DND-41 (cell line): ENCODE results near the gene GJC3.

Experiments
- ATAC-seq: fragments of 200-7000 bp; cut with Tn5 transposase; 3 replicates; pipeline ENCODE4 v1.9.1; 2021; ENCODE audit warnings: low read depth; ENCODE audit not compliant: insufficient read depth
- DNase-seq: peaks from one replicate; pipeline ENCODE4 v3.0.0-alpha.2; 2020
- H2AFZ ChIP-seq: 2 replicates; pipeline ENCODE4 v1.6.0; 2012; ENCODE audit warnings: low read depth, low read length
- H3K27ac ChIP-seq: 2 replicates; pipeline ENCODE4 v1.5.1; 2012; ENCODE audit warnings: low read length, inconsistent platforms
- H3K27me3 ChIP-seq: fragments of 200-600 bp; sonication (generic); 2 replicates; pipeline ENCODE4 v1.6.0; 2012; ENCODE audit warnings: low read length, mild to moderate bottlenecking, inconsistent platforms; ENCODE audit not compliant: insufficient read depth, poor library complexity
- H3K36me3 ChIP-seq: 2 replicates; pipeline ENCODE4 v1.5.1; 2012; ENCODE audit warnings: low read length, inconsistent platforms; ENCODE audit not compliant: insufficient read depth
- H3K4me1 ChIP-seq: 2 replicates; pipeline ENCODE4 v1.5.1; 2012; ENCODE audit warnings: mild to moderate bottlenecking, low read length; ENCODE audit not compliant: insufficient read depth
- H3K4me2 ChIP-seq: 2 replicates; pipeline ENCODE4 v1.6.0; 2012; ENCODE audit warnings: mild to moderate bottlenecking, moderate library complexity, low read length, inconsistent platforms; ENCODE audit not compliant: insufficient read depth
- H3K4me3 ChIP-seq, 2 experiments: fragments of 200-600 bp in 1 of 2; shearing (Covaris generic) in 1 of 2; 2 replicates each; pipeline ENCODE4 v1.5.1; 2012 to 2016; ENCODE audit warnings: inconsistent platforms in 2 of 2, low read length in 2 of 2, mild to moderate bottlenecking in 2 of 2, low read depth in 1 of 2, moderate library complexity in 1 of 2
- H3K79me2 ChIP-seq: 2 replicates; pipeline ENCODE4 v1.6.0; 2012; ENCODE audit warnings: low read length, inconsistent platforms; ENCODE audit not compliant: insufficient read depth
- H3K9ac ChIP-seq: 2 replicates; pipeline ENCODE4 v1.6.0; 2012; ENCODE audit warnings: low read depth, mild to moderate bottlenecking, inconsistent platforms, low read length, moderate library complexity
- H3K9me3 ChIP-seq: 2 replicates; pipeline ENCODE4 v1.5.1; 2012; ENCODE audit warnings: low read length, moderate library complexity, mild to moderate bottlenecking, inconsistent platforms; ENCODE audit not compliant: insufficient read depth, severe bottlenecking
- H4K20me1 ChIP-seq: 2 replicates; pipeline ENCODE4 v1.6.0; 2012; ENCODE audit warnings: low read length; ENCODE audit not compliant: insufficient read depth
- EZH2 ChIP-seq: IDR thresholded peaks from 3 replicates; pipeline ENCODE4 v1.6.1; 2012; ENCODE audit warnings: borderline replicate concordance, low read depth, mild to moderate bottlenecking, moderate library complexity, low read length, inconsistent platforms; ENCODE audit not compliant: severe bottlenecking
- TF ChIP-seq, protein P1 (sequence below): IDR thresholded peaks from 2 replicates; pipeline ENCODE4 v1.5.1; 2012; ENCODE audit warnings: borderline replicate concordance, low read length, moderate library complexity, mild to moderate bottlenecking; ENCODE audit not compliant: poor library complexity, severe bottlenecking; ENCODE audit errors: extremely low read depth

The GJC3 gene, protein sequence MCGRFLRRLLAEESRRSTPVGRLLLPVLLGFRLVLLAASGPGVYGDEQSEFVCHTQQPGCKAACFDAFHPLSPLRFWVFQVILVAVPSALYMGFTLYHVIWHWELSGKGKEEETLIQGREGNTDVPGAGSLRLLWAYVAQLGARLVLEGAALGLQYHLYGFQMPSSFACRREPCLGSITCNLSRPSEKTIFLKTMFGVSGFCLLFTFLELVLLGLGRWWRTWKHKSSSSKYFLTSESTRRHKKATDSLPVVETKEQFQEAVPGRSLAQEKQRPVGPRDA

DNA sequence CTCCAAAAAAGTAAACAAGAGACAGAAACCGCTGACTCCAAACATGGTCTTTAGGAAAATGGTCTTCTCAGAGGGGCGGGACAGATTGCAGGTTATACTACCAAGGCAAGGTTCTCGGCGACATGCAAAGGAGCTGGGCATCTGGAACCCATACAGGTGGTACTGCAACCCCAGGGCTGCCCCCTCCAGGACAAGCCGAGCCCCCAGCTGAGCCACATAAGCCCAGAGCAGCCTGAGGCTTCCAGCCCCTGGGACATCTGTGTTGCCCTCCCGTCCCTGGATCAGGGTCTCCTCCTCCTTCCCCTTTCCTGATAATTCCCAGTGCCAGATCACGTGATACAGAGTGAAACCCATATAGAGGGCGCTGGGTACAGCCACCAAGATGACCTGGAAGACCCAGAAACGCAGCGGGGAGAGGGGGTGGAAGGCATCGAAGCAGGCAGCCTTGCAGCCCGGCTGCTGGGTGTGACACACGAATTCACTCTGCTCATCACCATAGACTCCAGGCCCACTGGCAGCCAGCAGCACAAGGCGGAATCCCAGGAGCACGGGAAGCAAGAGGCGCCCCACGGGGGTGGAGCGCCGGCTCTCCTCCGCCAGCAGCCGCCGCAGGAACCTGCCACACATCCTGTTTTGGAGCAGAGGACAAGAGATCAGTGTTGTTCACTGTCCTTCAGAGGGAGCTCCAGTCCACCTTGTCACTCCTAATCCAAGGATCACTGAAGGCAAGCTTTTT, at the start of gene GJC3:
Gene GJC3 (minus strand): TSS at position 627 of the 736 bp plus-strand sequence. CDS start 0 bp downstream, at position 627.
- Histone ChIP-seq H3K36me3 (no peaks in the 10 kb centered on the region), H3K9ac (no peak within 1 kb of the TSS), H3K4me3 (0 out of 4 replicates have a peak within 1 kb of the TSS, but pooled peaks of 1 of the 2 experiments have one; percentile 10), H3K9me3 (no peaks in the 10 kb centered on the region), H4K20me1 (no peaks in the 10 kb centered on the region), H3K27me3 (peaks cover 25% of the 10 kb centered on the region), H3K79me2 (no peaks in the 10 kb centered on the region), H3K27ac (no peak within 1 kb of the TSS), H2AFZ (peak within 1 kb of the TSS; percentile 22), H3K4me1 (peaks cover 10% of the 10 kb centered on the region), H3K4me2 (peak within 1 kb of the TSS; percentile 47; the same call in 1 of the 2 replicates)
- DNase-seq (peak; percentile 55), ATAC-seq (peak; percentile 94)
- TF ChIP-seq, protein P1, sequence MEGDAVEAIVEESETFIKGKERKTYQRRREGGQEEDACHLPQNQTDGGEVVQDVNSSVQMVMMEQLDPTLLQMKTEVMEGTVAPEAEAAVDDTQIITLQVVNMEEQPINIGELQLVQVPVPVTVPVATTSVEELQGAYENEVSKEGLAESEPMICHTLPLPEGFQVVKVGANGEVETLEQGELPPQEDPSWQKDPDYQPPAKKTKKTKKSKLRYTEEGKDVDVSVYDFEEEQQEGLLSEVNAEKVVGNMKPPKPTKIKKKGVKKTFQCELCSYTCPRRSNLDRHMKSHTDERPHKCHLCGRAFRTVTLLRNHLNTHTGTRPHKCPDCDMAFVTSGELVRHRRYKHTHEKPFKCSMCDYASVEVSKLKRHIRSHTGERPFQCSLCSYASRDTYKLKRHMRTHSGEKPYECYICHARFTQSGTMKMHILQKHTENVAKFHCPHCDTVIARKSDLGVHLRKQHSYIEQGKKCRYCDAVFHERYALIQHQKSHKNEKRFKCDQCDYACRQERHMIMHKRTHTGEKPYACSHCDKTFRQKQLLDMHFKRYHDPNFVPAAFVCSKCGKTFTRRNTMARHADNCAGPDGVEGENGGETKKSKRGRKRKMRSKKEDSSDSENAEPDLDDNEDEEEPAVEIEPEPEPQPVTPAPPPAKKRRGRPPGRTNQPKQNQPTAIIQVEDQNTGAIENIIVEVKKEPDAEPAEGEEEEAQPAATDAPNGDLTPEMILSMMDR: peak; percentile 45
- TF ChIP-seq EZH2: no peak

DNA sequence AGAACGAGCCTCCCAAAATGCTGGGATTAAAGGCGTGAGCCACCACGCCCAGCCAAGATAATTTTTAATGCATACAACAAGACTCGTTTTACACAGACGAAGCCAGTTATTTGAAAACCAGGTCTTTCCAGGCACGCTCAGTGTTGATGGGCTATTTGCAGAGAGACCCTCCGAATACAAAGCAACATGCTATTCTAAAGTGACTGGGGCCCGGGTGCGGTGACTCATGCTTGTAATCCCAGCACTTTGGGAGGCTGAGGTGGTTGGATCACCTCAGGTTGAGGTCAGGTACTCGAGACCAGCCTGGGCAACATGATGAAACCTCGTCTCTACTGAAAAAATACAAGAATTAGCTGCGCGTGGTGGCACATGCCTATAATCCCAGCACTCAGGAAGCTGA, 47.2 kb upstream of the GJC3 start:
- Histone ChIP-seq H3K27ac (no peak overlapping the region), H3K9me3 (no peaks in the 10 kb centered on the region), H2AFZ (no peak overlapping the region), H3K36me3 (no peaks in the 10 kb centered on the region), H3K4me3 (no peak overlapping the region), H3K27me3 (no peaks in the 10 kb centered on the region), H3K4me2 (no peak overlapping the region), H4K20me1 (no peaks in the 10 kb centered on the region), H3K79me2 (no peaks in the 10 kb centered on the region), H3K4me1 (peaks cover 6% of the 10 kb centered on the region), H3K9ac (no peak overlapping the region)
- TF ChIP-seq, protein P1: no peak
- TF ChIP-seq EZH2: no peak
- ATAC-seq (no peak), DNase-seq (no peak)

DNA sequence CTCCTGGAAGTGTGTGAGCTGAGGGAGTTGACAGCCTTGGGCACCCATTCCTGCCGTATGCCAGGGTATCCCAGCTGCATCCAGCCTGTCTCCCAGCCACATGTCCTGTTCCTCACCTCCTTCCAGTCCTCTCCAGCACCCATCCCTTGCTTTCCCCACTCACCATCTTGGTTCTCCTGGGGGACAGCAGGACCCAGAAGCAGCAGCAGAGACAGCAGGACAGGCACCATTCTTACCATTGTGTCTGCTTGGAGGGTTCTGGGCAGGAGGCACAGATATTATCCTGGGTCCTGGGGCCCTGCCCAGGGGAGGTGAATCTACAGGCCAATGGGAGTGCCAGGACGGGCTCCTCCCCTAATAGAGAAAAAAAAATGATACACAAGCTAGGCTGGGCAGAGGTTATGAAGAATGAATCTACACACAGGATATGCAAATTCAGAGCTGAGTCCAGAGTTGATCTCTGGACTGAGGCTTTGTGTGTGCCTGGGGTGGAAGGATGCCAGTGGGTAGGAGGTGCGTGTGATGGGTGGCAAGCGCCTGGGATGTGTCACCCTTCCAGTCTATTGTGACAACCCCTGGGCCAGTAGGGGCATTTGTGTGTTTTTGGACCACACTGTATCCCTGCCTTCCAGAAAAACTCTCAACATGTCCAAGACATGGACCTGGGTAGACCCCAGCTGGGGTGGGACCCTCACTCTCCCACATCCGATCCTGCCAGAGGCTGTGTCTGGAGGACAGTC, 46.5 kb upstream of the GJC3 start, which contains the start of gene AZGP1:
Gene AZGP1 (minus strand): TSS at position 250 of the 740 bp plus-strand sequence. CDS start 11 bp downstream, at position 239.
- Histone ChIP-seq H3K9ac (no peak within 1 kb of the TSS), H3K4me3 (no peak within 1 kb of the TSS), H3K9me3 (no peaks in the 10 kb centered on the region), H3K4me1 (peaks cover 6% of the 10 kb centered on the region), H3K79me2 (no peaks in the 10 kb centered on the region), H3K36me3 (no peaks in the 10 kb centered on the region), H3K27ac (no peak within 1 kb of the TSS), H3K4me2 (no peak within 1 kb of the TSS), H3K27me3 (no peaks in the 10 kb centered on the region), H2AFZ (no peak within 1 kb of the TSS), H4K20me1 (no peaks in the 10 kb centered on the region)
- ATAC-seq (no peak), DNase-seq (no peak)
- TF ChIP-seq EZH2: no peak
- TF ChIP-seq, protein P1: no peak
